GM19324 (cell line): ENCODE measurements around the gene E2F4.
A peak's percentile ranks its signal among the peaks of the same experiment; 100 is the strongest.

Source experiments
- ATAC-seq: cut with Tn5 transposase; IDR thresholded peaks from one replicate; pipeline ENCODE4 v1.9.1; 2021; ENCODE audit warnings: mild to moderate bottlenecking, moderate library complexity; ENCODE audit not compliant: unreplicated experiment, low FRiP score

E2F4 gene

GRCh38 chr16:67173323-67173722 is 18.6 kb upstream of the E2F4 start:
- no peak for ATAC-seq

GRCh38 chr16:67173808-67174705 is 17.9 kb upstream of the E2F4 start:
- peak; percentile 37 for ATAC-seq

GRCh38 chr16:67174706-67175231 is 17.2 kb upstream of the E2F4 start:
- no peak for ATAC-seq

GRCh38 chr16:67176662-67177061 is 15.3 kb upstream of the E2F4 start:
- ATAC-seq = no peak

- ATAC-seq = no peak
Observed at GRCh38 chr16:67177743-67178699, 13.9 kb upstream of the E2F4 start.

GRCh38 chr16:67179421-67180080 is 12.4 kb upstream of the E2F4 start:
- no peak for ATAC-seq

GRCh38 chr16:67180166-67180565 is 11.8 kb upstream of the E2F4 start:
- ATAC-seq = no peak

- no peak for ATAC-seq
Observed at GRCh38 chr16:67181346-67181745, 10.6 kb upstream of the E2F4 start.

- ATAC-seq = no peak
Observed at GRCh38 chr16:67182288-67182687, 9.7 kb upstream of the E2F4 start.

GRCh38 chr16:67183284-67183626 is 8.7 kb upstream of the E2F4 start:
- ATAC-seq = no peak

GRCh38 chr16:67183627-67184452 is 8.1 kb upstream of the E2F4 start, which contains the start of gene MATCAP1:
Gene MATCAP1 (minus strand): TSS chr16:67183963. CDS start chr16:67180610, 3,353 bp downstream.
- ATAC-seq = peak; percentile 92

- no peak for ATAC-seq
Observed at GRCh38 chr16:67184453-67184994, 7.4 kb upstream of the E2F4 start.

- ATAC-seq = no peak
Observed at GRCh38 chr16:67184995-67185650, 6.8 kb upstream of the E2F4 start.

GRCh38 chr16:67185651-67186134 is 6.3 kb upstream of the E2F4 start:
- ATAC-seq = no peak

GRCh38 chr16:67186550-67186950 is 5.4 kb upstream of the E2F4 start:
- no peak for ATAC-seq

GRCh38 chr16:67187175-67187890 is 4.6 kb upstream of the E2F4 start:
- no peak for ATAC-seq

GRCh38 chr16:67188323-67188722 is 3.6 kb upstream of the E2F4 start:
- ATAC-seq = no peak

- no peak for ATAC-seq
Observed at GRCh38 chr16:67188798-67189197, 3.2 kb upstream of the E2F4 start.
